OCI-LY7 (cell line): Measurements from ENCODE around the gene KIF22.

Experiments used
- EZH2phosphoT487 ChIP-seq: fragments of 200-600 bp; sonication (generic); IDR thresholded peaks from 2 replicates; pipeline ENCODE4 v1.6.1; 2018; ENCODE audit warnings: low read depth, borderline replicate concordance, mild to moderate bottlenecking, mixed run types, antibody characterized with exemption, low read length, moderate library complexity, mixed read lengths
- TF ChIP-seq, protein P1 (sequence below): fragments of 200-600 bp; sonication (generic); conservative IDR thresholded peaks from 2 replicates; pipeline ENCODE4 v1.5.1; 2014; ENCODE audit warnings: mild to moderate bottlenecking, antibody characterized with exemption, low read length, moderate library complexity, mixed read lengths

DNA sequence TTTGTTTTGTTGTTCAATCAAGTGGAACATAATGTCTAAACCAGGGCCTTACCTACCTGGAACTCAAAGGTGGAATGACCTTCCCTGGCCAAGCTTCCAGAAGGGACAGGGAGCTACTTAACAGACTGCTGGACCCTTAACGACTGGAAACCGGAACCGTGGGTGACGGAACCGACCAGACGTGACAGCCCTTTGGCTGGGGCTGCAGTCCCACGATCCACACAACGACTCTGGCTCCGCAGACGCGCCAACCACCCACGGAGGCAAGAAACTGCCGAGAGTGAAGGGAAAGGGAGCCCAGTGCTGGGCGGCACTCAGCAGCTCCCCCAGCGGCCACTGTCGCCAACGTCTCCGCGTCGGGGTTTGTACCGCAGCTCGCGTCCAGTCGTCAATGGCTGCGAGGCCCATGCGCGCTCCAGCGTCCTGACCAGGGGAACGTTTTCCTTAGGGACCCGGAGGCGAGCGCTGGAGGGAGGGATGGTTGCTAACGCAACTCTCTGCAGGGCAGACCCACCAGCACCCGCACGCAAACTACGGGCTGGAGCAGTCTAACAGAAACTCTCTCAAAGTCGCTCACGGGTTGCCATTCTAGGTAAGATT, 5.5 kb upstream of the KIF22 start:
- TF ChIP-seq, protein P1, sequence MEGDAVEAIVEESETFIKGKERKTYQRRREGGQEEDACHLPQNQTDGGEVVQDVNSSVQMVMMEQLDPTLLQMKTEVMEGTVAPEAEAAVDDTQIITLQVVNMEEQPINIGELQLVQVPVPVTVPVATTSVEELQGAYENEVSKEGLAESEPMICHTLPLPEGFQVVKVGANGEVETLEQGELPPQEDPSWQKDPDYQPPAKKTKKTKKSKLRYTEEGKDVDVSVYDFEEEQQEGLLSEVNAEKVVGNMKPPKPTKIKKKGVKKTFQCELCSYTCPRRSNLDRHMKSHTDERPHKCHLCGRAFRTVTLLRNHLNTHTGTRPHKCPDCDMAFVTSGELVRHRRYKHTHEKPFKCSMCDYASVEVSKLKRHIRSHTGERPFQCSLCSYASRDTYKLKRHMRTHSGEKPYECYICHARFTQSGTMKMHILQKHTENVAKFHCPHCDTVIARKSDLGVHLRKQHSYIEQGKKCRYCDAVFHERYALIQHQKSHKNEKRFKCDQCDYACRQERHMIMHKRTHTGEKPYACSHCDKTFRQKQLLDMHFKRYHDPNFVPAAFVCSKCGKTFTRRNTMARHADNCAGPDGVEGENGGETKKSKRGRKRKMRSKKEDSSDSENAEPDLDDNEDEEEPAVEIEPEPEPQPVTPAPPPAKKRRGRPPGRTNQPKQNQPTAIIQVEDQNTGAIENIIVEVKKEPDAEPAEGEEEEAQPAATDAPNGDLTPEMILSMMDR: peak; percentile 75
- no peak for TF ChIP-seq EZH2phosphoT487
